B cell (primary cell): ENCODE measurements around the gene ZC3H18. TPM values are rescaled to one million over a fixed set of nuclear protein-coding genes. Genes with fewer than 3 reads are reported as not detected.

Source experiments
- ATAC-seq: fragments of 200-7000 bp; cut with Tn5 transposase; one replicate; pipeline ENCODE4 v1.10.0; 2021; ENCODE audit warnings: low read depth, mild to moderate bottlenecking, moderate number of reproducible peaks, moderate library complexity
- CTCF ChIA-PET: fragments of 350-600 bp; sonication (Branson Sonifier 250); formaldehyde crosslinking; loops from one replicate; lab custom pipeline; 2021; ENCODE audit warnings: antibody characterized with exemption, inconsistent platforms; lab: Charles Lee
- POLR2A ChIA-PET: fragments of 350-600 bp; sonication (Branson Sonifier 250); formaldehyde crosslinking; loops from one replicate; lab custom pipeline; 2021; ENCODE audit warnings: antibody characterized with exemption; lab: Charles Lee
- DNase-seq: peaks from one replicate; pipeline ENCODE4 v3.0.0; 2013
- H2AFZ ChIP-seq: 2 replicates; pipeline ENCODE4 v1.6.1; 2012; ENCODE audit warnings: mild to moderate bottlenecking, low read depth, low read length; ENCODE audit not compliant: insufficient read depth, poor library complexity, severe bottlenecking
- H3K27ac ChIP-seq, 2 donors: 1 replicate in 1 of 2; 2 replicates in 1 of 2; pipeline ENCODE4 v1.5.1; 2012 to 2013; ENCODE audit warnings: low read length in 2 of 2, mild to moderate bottlenecking in 2 of 2, moderate library complexity in 1 of 2
- H3K27me3 ChIP-seq, 4 experiments: fragments of 200-600 bp in 1 of 4; sonication (generic) in 1 of 4; replicated peaks in 1 of 4; 1 replicate in 2 of 4; 2 replicates in 2 of 4; pipeline versions ENCODE4 v1.6.1 to v1.7.0; 2013 to 2016; ENCODE audit warnings: low read length in 3 of 4, mild to moderate bottlenecking in 2 of 4, mixed read lengths in 1 of 4, moderate library complexity in 1 of 4; ENCODE audit not compliant: insufficient read depth in 4 of 4, control insufficient read depth in 3 of 4; ENCODE audit errors: control extremely low read depth in 1 of 4
- H3K36me3 ChIP-seq, 2 experiments: replicated peaks in 1 of 2; 1 replicate in 1 of 2; 2 replicates in 1 of 2; pipeline versions ENCODE4 v1.6.1 to v1.7.1; 2013; ENCODE audit warnings: low read length in 1 of 2; ENCODE audit not compliant: insufficient read depth in 2 of 2, control insufficient read depth in 1 of 2; ENCODE audit errors: control extremely low read depth in 1 of 2, extremely low read depth in 1 of 2
- H3K4me1 ChIP-seq, 2 donors: fragments of 200-600 bp in 1 of 2; sonication (generic) in 1 of 2; 1 replicate in 1 of 2; 2 replicates in 1 of 2; pipeline versions ENCODE4 v1.5.1 to v1.6.1; 2013 to 2017; ENCODE audit warnings: low read length in 2 of 2; ENCODE audit not compliant: control insufficient read depth in 2 of 2, insufficient read depth in 2 of 2
- H3K4me2 ChIP-seq: replicated peaks from 2 replicates; pipeline ENCODE3; 2012; ENCODE audit warnings: mild to moderate bottlenecking, low read depth, low read length; ENCODE audit not compliant: poor library complexity, severe bottlenecking
- H3K4me3 ChIP-seq, 5 experiments: fragments of 200-600 bp in 1 of 5; sonication (generic) in 1 of 5; 1 replicate in 3 of 5; 2 replicates in 2 of 5; pipeline versions ENCODE4 v1.5.1 to v1.7.0; 2011 to 2016; ENCODE audit warnings: low read length in 4 of 5, mild to moderate bottlenecking in 4 of 5, low read depth in 2 of 5, control low read depth in 1 of 5, moderate library complexity in 1 of 5; ENCODE audit not compliant: insufficient read depth in 1 of 5; ENCODE audit errors: control extremely low read depth in 1 of 5, extremely low read depth in 1 of 5
- H3K79me2 ChIP-seq: fragments of 200-600 bp; sonication (generic); one replicate; pipeline ENCODE4 v1.6.0; 2016; ENCODE audit warnings: low read length; ENCODE audit not compliant: control insufficient read depth, insufficient read depth
- H3K9ac ChIP-seq: fragments of 200-600 bp; sonication (generic); 2 replicates; pipeline ENCODE4 v1.6.1; 2017; ENCODE audit warnings: mild to moderate bottlenecking, low read length, moderate library complexity
- H3K9me3 ChIP-seq, 3 donors: one replicate each; pipeline versions ENCODE4 v1.6.1 to v1.7.1; 2013; ENCODE audit warnings: low read length in 2 of 3; ENCODE audit not compliant: control insufficient read depth in 2 of 3, insufficient read depth in 1 of 3; ENCODE audit errors: control extremely low read depth in 1 of 3
- H4K20me1 ChIP-seq: 2 replicates; pipeline ENCODE4 v1.6.0; 2012; ENCODE audit warnings: mild to moderate bottlenecking, low read length; ENCODE audit not compliant: insufficient read depth, control insufficient read depth, poor library complexity, severe bottlenecking
- H3K27ac Mint-ChIP-seq: one replicate; pipeline ENCODE4 v1.8.0; 2021; ENCODE audit warnings: mixed read lengths
- H3K27me3 Mint-ChIP-seq: one replicate; pipeline ENCODE4 v1.8.0; 2021; ENCODE audit warnings: mixed read lengths
- H3K4me1 Mint-ChIP-seq: one replicate; pipeline ENCODE4 v1.8.0; 2021; ENCODE audit warnings: mixed read lengths
- H3K4me3 Mint-ChIP-seq: one replicate; pipeline ENCODE4 v1.8.0; 2021; ENCODE audit warnings: mixed read lengths
- H3K9me3 Mint-ChIP-seq: one replicate; pipeline ENCODE4 v1.8.0; 2022; ENCODE audit warnings: mixed read lengths; ENCODE audit not compliant: insufficient read depth
- CTCF ChIP-seq: fragments of 200-600 bp; IDR thresholded peaks from one replicate; pipeline ENCODE4 v1.8.0; 2022; ENCODE audit warnings: antibody characterized with exemption, mild to moderate bottlenecking
- EZH2 ChIP-seq: IDR thresholded peaks from 2 replicates; pipeline ENCODE4 v1.6.1; 2012; ENCODE audit warnings: borderline replicate concordance, low read depth, mild to moderate bottlenecking, moderate library complexity, low read length; ENCODE audit not compliant: insufficient read depth, poor library complexity, severe bottlenecking
- whole genome bisulfite sequencing: methylation state at CpG from one replicate; pipeline ENCODE4 v1.1.5; 2013; ENCODE audit warnings: missing lambda C conversion rate; ENCODE audit not compliant: insufficient coverage; 5-methylcytosine and 5-hydroxymethylcytosine counted together
- intact Hi-C: fragments of 100-400 bp; cut with micrococcal nuclease; formaldehyde crosslinking; loops from one replicate; pipeline ENCODE4 v1.10.0; 2022
- polyA plus RNA-seq: library from polyadenylated mRNA; depleted of rRNA; stranded (reverse); fragments of >200 nt; gene quantifications from 2 replicates; pipeline ENCODE4 v1.2.3, GENCODE V29; 2012
- total RNA-seq, 2 donors: library from RNA; stranded (reverse); fragments of 120-200 nt in 1 of 2; gene quantifications; 1 replicate in 1 of 2; 2 replicates in 1 of 2; pipeline versions ENCODE4 v1.2.3 to v1.2.4, GENCODE V29; 2013 to 2022

Gene ZC3H18
- total and polyA plus RNA-seq, 2 donors (not counting 1 experiment from before 2014, with no cell fraction given): 40.4 to 74.2 TPM

GRCh38 chr16:88678224-88678979 lies 108.2 kb downstream of the ZC3H18 start:
- ChIA-PET CTCF (interaction anchor here (2.1 kb wide), 1 partner anchor 22 kb away, joined by 4 read pairs; no protein-coding TSS in a partner anchor), POLR2A (no interaction called here)
- Histone ChIP-seq H3K27me3 (no peaks in the 10 kb centered on the region), H3K9ac (no peak overlapping the region), H3K27ac (no peak overlapping the region), H3K36me3 (peaks cover 0 to 39% of the 10 kb centered on the region in 2 experiments), H3K4me1 (peaks cover 20 to 28% of the 10 kb centered on the region in 2 donors), H2AFZ (no peak overlapping the region), H3K4me3 (no peak overlapping the region), H4K20me1 (peaks cover 46% of the 10 kb centered on the region), H3K79me2 (peaks cover 34% of the 10 kb centered on the region), H3K9me3 (no peaks in the 10 kb centered on the region), H3K4me2 (no peak overlapping the region)
- DNase-seq (no peak), ATAC-seq (no peak)
- 98% methylated on average over 27 of the region's 32 CpGs for WGBS
- H3K4me1 Mint-ChIP-seq: peaks cover 24% of the 10 kb centered on the region
- H3K27me3 Mint-ChIP-seq: no peaks in the 10 kb centered on the region
- H3K9me3 Mint-ChIP-seq: no peaks in the 10 kb centered on the region
- no peak overlapping the region for H3K4me3 Mint-ChIP-seq
- no peak overlapping the region for H3K27ac Mint-ChIP-seq
- TF ChIP-seq EZH2 (no peak), CTCF (no peak)
- intact Hi-C loops: no loop called here

- H3K4me3 Mint-ChIP-seq: peak overlapping the region; percentile 87
- Histone ChIP-seq H4K20me1 (peaks cover 60% of the 10 kb centered on the region), H3K4me3 (no peak overlapping the region), H3K79me2 (peaks cover 43% of the 10 kb centered on the region), H3K4me2 (peak overlapping the region; percentile 91), H2AFZ (no peak overlapping the region), H3K9ac (no peak overlapping the region), H3K9me3 (no peaks in the 10 kb centered on the region), H3K27ac (no peak overlapping the region), H3K4me1 (peaks cover 32 to 49% of the 10 kb centered on the region in 2 donors), H3K27me3 (no peaks in the 10 kb centered on the region), H3K36me3 (peaks cover 0 to 39% of the 10 kb centered on the region in 2 experiments)
- ATAC-seq (no peak), DNase-seq (no peak)
- H3K4me1 Mint-ChIP-seq: peaks cover 43% of the 10 kb centered on the region
- H3K27ac Mint-ChIP-seq: peak overlapping the region; percentile 97
- CTCF ChIA-PET: interaction anchor here (0.8 to 3.4 kb wide), 10 partner anchors 10 to 83 kb away, joined by 3 to 14 read pairs (median 4); no protein-coding TSS in a partner anchor
- TF ChIP-seq CTCF: no peak
- TF ChIP-seq EZH2: no peak
- intact Hi-C loops: loop anchor here (1.0 to 10.0 kb wide), 3 partner anchors 26 to 884 kb away; partner anchors contain the start of genes CTU2, CYBA, RNF166 and RPL13
- POLR2A ChIA-PET: interaction anchor here (0.6 to 2.2 kb wide), 6 partner anchors 20 to 901 kb away, joined by 3 to 14 read pairs (median 4); no protein-coding TSS in a partner anchor
- no peaks in the 10 kb centered on the region for H3K9me3 Mint-ChIP-seq
- WGBS: 80% methylated on average over 3 of the region's 5 CpGs
- no peaks in the 10 kb centered on the region for H3K27me3 Mint-ChIP-seq
Observed at GRCh38 chr16:88680554-88681083, 110.4 kb downstream of the ZC3H18 start.
